ENCODE results near the gene MBTPS1.

- TF ChIP-seq CTCF (conservative IDR thresholded peaks at IDR 0.05 in 1 of 2, IDR thresholded peaks at IDR 0.05 in 1 of 2; ENCODE audit: low read depth in 1 of 2, low read length in 2 of 2) = no peak
- TF ChIP-seq EZH2 (IDR thresholded peaks at IDR 0.05; ENCODE audit: low read length, missing control alignments) = no peak
Observed at GRCh38 chr16:84058664-84059063, 58.1 kb downstream of the MBTPS1 start.

All from fibroblast of lung (primary cell).